ENCODE measurements around the gene S1PR2.

S1PR2 gene

DNA sequence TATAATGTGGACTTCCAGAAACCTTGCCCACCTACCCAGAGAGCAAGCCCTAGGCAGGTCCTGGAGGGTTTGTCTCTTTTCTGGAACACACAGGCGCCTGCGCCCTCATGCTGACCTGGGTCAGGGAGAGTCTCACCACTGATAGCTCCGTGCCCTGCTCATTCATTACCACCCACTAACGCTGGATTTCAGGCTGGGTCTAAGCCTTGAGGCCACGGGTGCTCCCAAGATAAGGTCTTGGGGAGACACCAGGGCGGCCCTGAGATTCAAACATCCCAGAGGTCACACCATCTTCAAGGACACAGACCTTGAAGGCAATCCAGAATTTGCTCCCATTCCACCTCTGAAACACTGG, 5.1 kb downstream of the S1PR2 start:
- Histone ChIP-seq H3K36me3 (no peaks in the 10 kb centered on the region), H3K27ac (no peak overlapping the region), H3K4me3 (ENCODE audit: low read depth, low read length) (no peak overlapping the region), H3K9me3 (ENCODE audit: severe bottlenecking) (no peaks in the 10 kb centered on the region), H3K27me3 (ENCODE audit: insufficient read depth, low read depth, severe bottlenecking) (no peaks in the 10 kb centered on the region)
- DNase-seq, result no peak
- TF ChIP-seq, protein P1, sequence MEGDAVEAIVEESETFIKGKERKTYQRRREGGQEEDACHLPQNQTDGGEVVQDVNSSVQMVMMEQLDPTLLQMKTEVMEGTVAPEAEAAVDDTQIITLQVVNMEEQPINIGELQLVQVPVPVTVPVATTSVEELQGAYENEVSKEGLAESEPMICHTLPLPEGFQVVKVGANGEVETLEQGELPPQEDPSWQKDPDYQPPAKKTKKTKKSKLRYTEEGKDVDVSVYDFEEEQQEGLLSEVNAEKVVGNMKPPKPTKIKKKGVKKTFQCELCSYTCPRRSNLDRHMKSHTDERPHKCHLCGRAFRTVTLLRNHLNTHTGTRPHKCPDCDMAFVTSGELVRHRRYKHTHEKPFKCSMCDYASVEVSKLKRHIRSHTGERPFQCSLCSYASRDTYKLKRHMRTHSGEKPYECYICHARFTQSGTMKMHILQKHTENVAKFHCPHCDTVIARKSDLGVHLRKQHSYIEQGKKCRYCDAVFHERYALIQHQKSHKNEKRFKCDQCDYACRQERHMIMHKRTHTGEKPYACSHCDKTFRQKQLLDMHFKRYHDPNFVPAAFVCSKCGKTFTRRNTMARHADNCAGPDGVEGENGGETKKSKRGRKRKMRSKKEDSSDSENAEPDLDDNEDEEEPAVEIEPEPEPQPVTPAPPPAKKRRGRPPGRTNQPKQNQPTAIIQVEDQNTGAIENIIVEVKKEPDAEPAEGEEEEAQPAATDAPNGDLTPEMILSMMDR (IDR thresholded peaks at IDR 0.05; ENCODE audit: low read depth, low read length), result no peak

DNA sequence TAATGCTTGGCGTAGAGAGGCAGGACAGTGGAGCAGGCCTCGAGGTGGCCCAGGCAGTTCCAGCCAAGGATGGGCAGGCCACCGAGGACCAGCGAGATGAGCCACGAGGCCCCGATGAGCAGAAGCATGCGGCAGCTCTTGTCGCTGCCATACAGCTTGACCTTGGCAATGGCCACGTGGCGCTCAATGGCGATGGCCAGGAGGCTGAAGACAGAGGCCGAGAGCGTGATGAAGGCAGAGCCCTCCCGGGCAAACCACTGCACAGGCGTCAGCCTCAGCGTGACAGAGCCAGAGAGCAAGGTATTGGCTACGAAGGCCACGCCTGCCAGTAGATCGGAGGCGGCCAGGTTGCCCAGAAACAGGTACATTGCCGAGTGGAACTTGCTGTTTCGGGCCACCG, 6.8 kb downstream of the S1PR2 start:
- H3K4me3 ChIP-seq (ENCODE audit: low read depth, low read length), result no peak overlapping the region
- H3K36me3 ChIP-seq, result no peaks in the 10 kb centered on the region
- H3K27ac ChIP-seq, result no peak overlapping the region
- H3K27me3 ChIP-seq (ENCODE audit: insufficient read depth, low read depth, severe bottlenecking), result no peaks in the 10 kb centered on the region
- no peak for DNase-seq
- no peaks in the 10 kb centered on the region for H3K9me3 ChIP-seq (ENCODE audit: severe bottlenecking)
- TF ChIP-seq, protein P1 (IDR thresholded peaks at IDR 0.05; ENCODE audit: low read depth, low read length), result no peak

DNA sequence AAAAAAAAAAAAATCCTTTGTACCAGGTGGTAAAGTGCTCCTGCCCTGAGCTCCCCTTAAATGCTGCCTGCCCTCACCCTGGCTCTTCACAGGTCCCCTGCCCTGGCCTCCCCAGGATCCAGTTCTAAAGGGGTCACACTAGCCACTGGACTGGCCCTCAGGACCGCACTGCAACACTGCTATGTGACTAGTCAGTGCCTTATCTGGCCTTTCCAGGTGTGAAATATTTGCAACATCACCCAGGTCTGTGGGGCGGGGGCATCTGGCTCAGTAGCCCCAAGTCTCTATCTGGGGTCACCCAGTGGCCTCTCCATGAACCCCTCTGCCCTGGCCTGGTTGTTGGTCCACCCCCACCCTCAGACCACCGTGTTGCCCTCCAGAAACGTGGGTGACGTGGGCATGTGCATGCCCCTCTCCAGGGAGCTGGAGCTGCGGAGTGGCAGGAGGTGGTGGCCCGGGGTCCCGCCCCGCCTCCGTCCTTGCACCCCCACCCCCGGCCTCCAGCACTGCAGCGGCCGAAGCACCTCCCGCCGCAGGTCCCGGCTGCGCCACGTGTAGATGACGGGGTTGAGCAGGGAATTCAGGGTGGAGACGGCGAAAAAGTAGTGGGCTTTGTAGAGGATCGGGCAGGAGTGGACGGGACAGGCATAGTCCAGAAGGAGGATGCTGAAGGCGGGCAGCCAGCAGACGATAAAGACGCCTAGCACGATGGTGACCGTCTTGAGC, 7.5 kb downstream of the S1PR2 start:
- Histone ChIP-seq H3K9me3 (ENCODE audit: severe bottlenecking) (no peaks in the 10 kb centered on the region), H3K36me3 (no peaks in the 10 kb centered on the region), H3K27ac (no peak overlapping the region), H3K27me3 (ENCODE audit: insufficient read depth, low read depth, severe bottlenecking) (no peaks in the 10 kb centered on the region), H3K4me3 (ENCODE audit: low read depth, low read length) (no peak overlapping the region)
- no peak for DNase-seq
- TF ChIP-seq, protein P1 (IDR thresholded peaks at IDR 0.05; ENCODE audit: low read depth, low read length), result no peak

DNA sequence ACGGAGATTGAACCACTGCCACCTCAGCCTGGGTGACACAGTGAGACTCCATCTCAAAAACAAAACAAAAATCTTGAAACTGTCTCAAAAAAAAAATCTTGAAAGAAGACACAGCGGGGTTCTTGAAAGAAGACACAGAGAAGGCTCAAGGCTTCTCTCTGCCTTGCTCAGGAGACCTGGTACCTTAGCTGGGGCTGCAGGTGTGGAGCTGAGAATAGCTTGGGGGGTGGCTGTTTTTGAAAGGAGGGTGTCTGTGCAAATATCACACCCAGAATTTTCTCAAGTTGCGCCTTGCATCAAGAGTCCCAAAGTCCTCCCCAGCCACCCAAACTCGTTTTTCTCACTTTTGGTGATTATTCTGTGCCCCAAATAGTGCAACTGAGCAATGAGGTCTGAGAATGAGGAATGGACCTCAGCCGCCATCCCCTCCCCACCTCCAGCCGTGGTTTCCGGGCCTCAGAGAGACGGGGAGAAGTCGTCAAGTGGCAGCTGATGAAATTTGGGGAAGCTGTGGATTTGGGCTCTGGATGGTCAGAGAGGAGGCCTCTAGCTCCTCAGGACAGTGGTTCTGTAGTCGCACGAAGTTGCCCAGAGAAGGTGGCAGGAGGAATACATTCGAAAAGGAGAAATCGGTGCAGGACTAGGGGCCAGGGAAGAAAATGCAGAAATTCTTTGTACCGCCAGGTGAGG, 8.8 kb downstream of the S1PR2 start:
- DNase-seq, result no peak
- H3K27ac ChIP-seq, result no peak overlapping the region
- no peak overlapping the region for H3K4me3 ChIP-seq (ENCODE audit: low read depth, low read length)
- H3K9me3 ChIP-seq (ENCODE audit: severe bottlenecking), result no peaks in the 10 kb centered on the region
- H3K27me3 ChIP-seq (ENCODE audit: insufficient read depth, low read depth, severe bottlenecking), result no peaks in the 10 kb centered on the region
- H3K36me3 ChIP-seq, result no peaks in the 10 kb centered on the region
- TF ChIP-seq, protein P1 (IDR thresholded peaks at IDR 0.05; ENCODE audit: low read depth, low read length), result no peak

DNA sequence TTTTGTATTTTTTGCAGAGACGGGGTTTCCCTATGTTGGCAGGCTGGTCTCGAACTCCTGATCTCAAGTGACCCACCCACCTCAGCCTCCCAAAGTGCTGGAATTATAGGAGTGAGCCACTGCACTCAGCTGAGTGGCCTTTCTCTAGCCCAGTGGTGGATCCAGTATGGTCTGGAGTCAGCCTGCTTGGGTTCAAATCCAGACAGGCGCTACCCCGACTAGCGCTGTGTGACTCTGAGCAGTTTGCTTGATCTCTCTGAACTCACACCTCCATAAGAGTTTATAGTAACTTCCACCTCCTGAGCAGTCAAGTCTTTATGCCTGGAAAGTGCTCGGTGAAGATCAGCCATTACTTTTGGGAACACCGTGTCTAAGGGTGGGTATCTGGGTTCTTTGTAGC, 10.4 kb downstream of the S1PR2 start:
- Histone ChIP-seq H3K9me3 (ENCODE audit: severe bottlenecking) (no peaks in the 10 kb centered on the region), H3K4me3 (ENCODE audit: low read depth, low read length) (no peak overlapping the region), H3K27me3 (ENCODE audit: insufficient read depth, low read depth, severe bottlenecking) (no peaks in the 10 kb centered on the region), H3K27ac (no peak overlapping the region), H3K36me3 (no peaks in the 10 kb centered on the region)
- no peak for DNase-seq
- TF ChIP-seq, protein P1 (IDR thresholded peaks at IDR 0.05; ENCODE audit: low read depth, low read length), result no peak

Measured in WERI-Rb-1 (cell line).